LNCAP (cell line): ENCODE data around the gene SETX.

Source experiments
- CTCF ChIP-seq: fragments of 450-650 bp; IDR thresholded peaks from 2 replicates; pipeline ENCODE4 v1.5.1; 2017; ENCODE audit warnings: mild to moderate bottlenecking

Gene SETX

GRCh38 chr9:132211570-132211969 lies 143.2 kb downstream of the SETX start:
- TF ChIP-seq CTCF = no peak
